ENCODE measurements around the gene SHROOM1.

GRCh38 chr5:132780577-132780976 lies 49.9 kb downstream of the SHROOM1 start:
- TF ChIP-seq CTCF (IDR thresholded peaks at IDR 0.05; ENCODE audit: poor library complexity, severe bottlenecking) (no peak), REST (IDR thresholded peaks at IDR 0.05; ENCODE audit: borderline replicate concordance) (no peak), POLR2AphosphoS5 (IDR thresholded peaks at IDR 0.05) (no peak), EZH2 (IDR thresholded peaks at IDR 0.05; ENCODE audit: borderline replicate concordance, insufficient read depth, low read length, poor library complexity, severe bottlenecking) (no peak), RAD21 (conservative IDR thresholded peaks at IDR 0.05) (no peak), EP300 (conservative IDR thresholded peaks at IDR 0.05; ENCODE audit: poor library complexity, severe bottlenecking) (no peak)
